ENCODE results near the gene KCNH8. TPM values are rescaled to one million over a fixed set of nuclear protein-coding genes. Genes with fewer than 3 reads are reported as not detected.

KCNH8 gene
- total and polyA plus RNA-seq, 4 donors = 0.02 to 0.08 (median 0.05) TPM; not detected in 1

DNA sequence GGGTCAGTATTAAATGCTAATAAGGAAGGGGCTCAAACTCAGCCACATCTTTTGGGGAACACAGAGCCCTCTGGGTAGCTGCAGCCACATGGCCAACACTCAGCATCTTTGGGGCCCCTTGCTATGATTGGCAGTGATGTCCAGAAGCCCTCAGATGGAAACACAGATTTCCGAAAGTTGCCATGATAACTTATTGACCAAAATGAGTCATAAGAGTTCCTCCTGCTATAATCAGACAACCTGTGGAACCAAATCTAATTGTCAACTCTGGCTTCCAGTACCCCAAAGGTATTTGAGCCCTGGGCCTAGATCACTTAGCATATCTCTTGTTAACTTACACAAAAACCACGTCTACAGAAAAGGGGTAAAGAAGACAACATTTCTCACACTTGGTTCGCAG is 392.2 kb downstream of the KCNH8 start (continued):
- TF ChIP-seq HNF4A (conservative IDR thresholded peaks at IDR 0.05) (no peak), JUND (IDR thresholded peaks at IDR 0.05) (no peak), TAF1 (conservative IDR thresholded peaks at IDR 0.05) (no peak), EGR1 (IDR thresholded peaks at IDR 0.05; ENCODE audit: low read depth in 2 of 2) (no peak), RXRA (IDR thresholded peaks at IDR 0.05) (no peak), RAD21 (IDR thresholded peaks at IDR 0.05) (no peak), FOXA1 (IDR thresholded peaks at IDR 0.05) (no peak), YY1 (IDR thresholded peaks at IDR 0.05) (no peak), GABPA (IDR thresholded peaks at IDR 0.05 in 1 of 2, conservative IDR thresholded peaks at IDR 0.05 in 1 of 2) (no peak), SP1 (IDR thresholded peaks at IDR 0.05) (no peak)
- TF ChIP-seq, protein P1, sequence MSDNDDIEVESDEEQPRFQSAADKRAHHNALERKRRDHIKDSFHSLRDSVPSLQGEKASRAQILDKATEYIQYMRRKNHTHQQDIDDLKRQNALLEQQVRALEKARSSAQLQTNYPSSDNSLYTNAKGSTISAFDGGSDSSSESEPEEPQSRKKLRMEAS (IDR thresholded peaks at IDR 0.05) = no peak

DNA sequence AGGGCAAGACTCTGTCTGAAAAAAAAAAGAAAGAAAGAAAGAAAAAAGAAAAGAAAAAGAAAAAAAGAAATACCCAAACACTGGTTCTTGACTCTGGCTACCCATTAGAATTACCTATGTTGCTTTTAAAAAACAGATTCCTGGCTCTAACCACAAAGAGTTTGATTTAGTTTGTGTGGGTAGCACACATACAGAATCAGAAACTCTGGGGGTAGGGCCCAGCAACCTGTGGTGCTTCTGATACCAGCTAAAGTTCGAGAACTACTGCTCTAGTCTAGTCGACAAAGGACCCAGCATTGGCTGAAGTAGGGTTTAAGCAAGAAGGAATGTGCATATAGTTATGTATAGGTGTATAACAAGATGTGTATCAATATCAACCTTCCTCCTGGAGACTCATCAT is 393.0 kb downstream of the KCNH8 start:
- TF ChIP-seq NR2F2 (IDR thresholded peaks at IDR 0.05) (no peak), SP1 (IDR thresholded peaks at IDR 0.05) (no peak), HNF4A (conservative IDR thresholded peaks at IDR 0.05) (no peak), FOXA2 (IDR thresholded peaks at IDR 0.05) (no peak), YY1 (IDR thresholded peaks at IDR 0.05) (no peak), JUND (IDR thresholded peaks at IDR 0.05) (no peak), RAD21 (IDR thresholded peaks at IDR 0.05) (no peak)
- TF ChIP-seq, protein P2, sequence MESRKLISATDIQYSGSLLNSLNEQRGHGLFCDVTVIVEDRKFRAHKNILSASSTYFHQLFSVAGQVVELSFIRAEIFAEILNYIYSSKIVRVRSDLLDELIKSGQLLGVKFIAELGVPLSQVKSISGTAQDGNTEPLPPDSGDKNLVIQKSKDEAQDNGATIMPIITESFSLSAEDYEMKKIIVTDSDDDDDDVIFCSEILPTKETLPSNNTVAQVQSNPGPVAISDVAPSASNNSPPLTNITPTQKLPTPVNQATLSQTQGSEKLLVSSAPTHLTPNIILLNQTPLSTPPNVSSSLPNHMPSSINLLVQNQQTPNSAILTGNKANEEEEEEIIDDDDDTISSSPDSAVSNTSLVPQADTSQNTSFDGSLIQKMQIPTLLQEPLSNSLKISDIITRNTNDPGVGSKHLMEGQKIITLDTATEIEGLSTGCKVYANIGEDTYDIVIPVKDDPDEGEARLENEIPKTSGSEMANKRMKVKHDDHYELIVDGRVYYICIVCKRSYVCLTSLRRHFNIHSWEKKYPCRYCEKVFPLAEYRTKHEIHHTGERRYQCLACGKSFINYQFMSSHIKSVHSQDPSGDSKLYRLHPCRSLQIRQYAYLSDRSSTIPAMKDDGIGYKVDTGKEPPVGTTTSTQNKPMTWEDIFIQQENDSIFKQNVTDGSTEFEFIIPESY (IDR thresholded peaks at IDR 0.05) = no peak
- TF ChIP-seq, protein P3, sequence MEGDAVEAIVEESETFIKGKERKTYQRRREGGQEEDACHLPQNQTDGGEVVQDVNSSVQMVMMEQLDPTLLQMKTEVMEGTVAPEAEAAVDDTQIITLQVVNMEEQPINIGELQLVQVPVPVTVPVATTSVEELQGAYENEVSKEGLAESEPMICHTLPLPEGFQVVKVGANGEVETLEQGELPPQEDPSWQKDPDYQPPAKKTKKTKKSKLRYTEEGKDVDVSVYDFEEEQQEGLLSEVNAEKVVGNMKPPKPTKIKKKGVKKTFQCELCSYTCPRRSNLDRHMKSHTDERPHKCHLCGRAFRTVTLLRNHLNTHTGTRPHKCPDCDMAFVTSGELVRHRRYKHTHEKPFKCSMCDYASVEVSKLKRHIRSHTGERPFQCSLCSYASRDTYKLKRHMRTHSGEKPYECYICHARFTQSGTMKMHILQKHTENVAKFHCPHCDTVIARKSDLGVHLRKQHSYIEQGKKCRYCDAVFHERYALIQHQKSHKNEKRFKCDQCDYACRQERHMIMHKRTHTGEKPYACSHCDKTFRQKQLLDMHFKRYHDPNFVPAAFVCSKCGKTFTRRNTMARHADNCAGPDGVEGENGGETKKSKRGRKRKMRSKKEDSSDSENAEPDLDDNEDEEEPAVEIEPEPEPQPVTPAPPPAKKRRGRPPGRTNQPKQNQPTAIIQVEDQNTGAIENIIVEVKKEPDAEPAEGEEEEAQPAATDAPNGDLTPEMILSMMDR (IDR thresholded peaks at IDR 0.05; ENCODE audit: low read depth, low read length, missing input control) = no peak
- TF ChIP-seq, protein P4, sequence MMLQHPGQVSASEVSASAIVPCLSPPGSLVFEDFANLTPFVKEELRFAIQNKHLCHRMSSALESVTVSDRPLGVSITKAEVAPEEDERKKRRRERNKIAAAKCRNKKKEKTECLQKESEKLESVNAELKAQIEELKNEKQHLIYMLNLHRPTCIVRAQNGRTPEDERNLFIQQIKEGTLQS (IDR thresholded peaks at IDR 0.05) = no peak
- TF ChIP-seq, protein P5, sequence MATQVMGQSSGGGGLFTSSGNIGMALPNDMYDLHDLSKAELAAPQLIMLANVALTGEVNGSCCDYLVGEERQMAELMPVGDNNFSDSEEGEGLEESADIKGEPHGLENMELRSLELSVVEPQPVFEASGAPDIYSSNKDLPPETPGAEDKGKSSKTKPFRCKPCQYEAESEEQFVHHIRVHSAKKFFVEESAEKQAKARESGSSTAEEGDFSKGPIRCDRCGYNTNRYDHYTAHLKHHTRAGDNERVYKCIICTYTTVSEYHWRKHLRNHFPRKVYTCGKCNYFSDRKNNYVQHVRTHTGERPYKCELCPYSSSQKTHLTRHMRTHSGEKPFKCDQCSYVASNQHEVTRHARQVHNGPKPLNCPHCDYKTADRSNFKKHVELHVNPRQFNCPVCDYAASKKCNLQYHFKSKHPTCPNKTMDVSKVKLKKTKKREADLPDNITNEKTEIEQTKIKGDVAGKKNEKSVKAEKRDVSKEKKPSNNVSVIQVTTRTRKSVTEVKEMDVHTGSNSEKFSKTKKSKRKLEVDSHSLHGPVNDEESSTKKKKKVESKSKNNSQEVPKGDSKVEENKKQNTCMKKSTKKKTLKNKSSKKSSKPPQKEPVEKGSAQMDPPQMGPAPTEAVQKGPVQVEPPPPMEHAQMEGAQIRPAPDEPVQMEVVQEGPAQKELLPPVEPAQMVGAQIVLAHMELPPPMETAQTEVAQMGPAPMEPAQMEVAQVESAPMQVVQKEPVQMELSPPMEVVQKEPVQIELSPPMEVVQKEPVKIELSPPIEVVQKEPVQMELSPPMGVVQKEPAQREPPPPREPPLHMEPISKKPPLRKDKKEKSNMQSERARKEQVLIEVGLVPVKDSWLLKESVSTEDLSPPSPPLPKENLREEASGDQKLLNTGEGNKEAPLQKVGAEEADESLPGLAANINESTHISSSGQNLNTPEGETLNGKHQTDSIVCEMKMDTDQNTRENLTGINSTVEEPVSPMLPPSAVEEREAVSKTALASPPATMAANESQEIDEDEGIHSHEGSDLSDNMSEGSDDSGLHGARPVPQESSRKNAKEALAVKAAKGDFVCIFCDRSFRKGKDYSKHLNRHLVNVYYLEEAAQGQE (IDR thresholded peaks at IDR 0.05) = no peak
- H3K9me3 ChIP-seq (ENCODE audit: control insufficient read depth in 4 of 4, low read length in 3 of 4) = no peaks in the 10 kb centered on the region

More for the DNA sequence above, 393.0 kb downstream of the KCNH8 start:
- Histone ChIP-seq H3K36me3 (ENCODE audit: control insufficient read depth in 4 of 4, insufficient read depth in 3 of 4, low read depth in 1 of 4, low read length in 3 of 4) (no peaks in the 10 kb centered on the region), H3K4me1 (ENCODE audit: control insufficient read depth in 4 of 4, insufficient read depth in 4 of 4, low read length in 3 of 4) (no peaks in the 10 kb centered on the region), H3K9ac (ENCODE audit: low read depth in 1 of 2, low read length in 2 of 2) (no peak overlapping the region), H3K4me3 (ENCODE audit: low read depth in 1 of 3, low read length in 3 of 3) (no peak overlapping the region), H3K27me3 (ENCODE audit: control insufficient read depth in 4 of 4, insufficient read depth in 4 of 4, low read length in 3 of 4) (no peaks in the 10 kb centered on the region), H3K27ac (ENCODE audit: low read depth in 1 of 2, low read length in 2 of 2) (no peak overlapping the region)
- 66% methylated on average over 2 of the region's 2 CpGs for WGBS
- DNase-seq (ENCODE audit: low spot score) = no peak
